Ramos (cell line): ENCODE results near the gene FUBP3.

Experiments
- in situ Hi-C: fragments of 300-500 bp; cut with MboI; formaldehyde crosslinking; loops from one replicate; pipeline ENCODE4 v1.14.3; 2022; ENCODE audit warnings: low sequenced_read_pairs; ENCODE audit not compliant: unreplicated experiment

Gene FUBP3

GRCh38 chr9:130578865-130579737, at the start of gene FUBP3:
Gene FUBP3, plus strand, starts transcription at chr9:130579577. Its CDS starts 104 bp downstream, at chr9:130579681.
- in situ Hi-C loops, result no loop called here

DNA sequence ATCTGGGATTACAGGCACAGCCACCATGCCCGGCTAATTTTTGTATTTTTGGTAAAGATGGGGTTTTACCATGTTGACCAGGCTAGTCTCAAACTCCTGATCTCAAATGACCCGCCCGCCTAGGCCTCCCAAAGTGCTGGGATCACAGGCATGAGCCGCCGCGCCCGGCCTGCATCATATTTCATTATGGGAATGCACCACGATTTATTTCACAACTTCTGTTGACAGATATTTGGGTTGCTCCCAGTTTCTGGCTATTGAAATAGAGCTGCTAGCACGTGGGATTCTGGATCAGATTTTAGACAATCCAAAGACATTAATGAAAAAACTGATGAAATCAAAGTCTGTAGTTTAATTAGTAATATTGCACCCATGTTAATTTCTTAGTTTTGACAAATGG, 48.4 kb upstream of the FUBP3 start:
- in situ Hi-C loops, result no loop called here

DNA sequence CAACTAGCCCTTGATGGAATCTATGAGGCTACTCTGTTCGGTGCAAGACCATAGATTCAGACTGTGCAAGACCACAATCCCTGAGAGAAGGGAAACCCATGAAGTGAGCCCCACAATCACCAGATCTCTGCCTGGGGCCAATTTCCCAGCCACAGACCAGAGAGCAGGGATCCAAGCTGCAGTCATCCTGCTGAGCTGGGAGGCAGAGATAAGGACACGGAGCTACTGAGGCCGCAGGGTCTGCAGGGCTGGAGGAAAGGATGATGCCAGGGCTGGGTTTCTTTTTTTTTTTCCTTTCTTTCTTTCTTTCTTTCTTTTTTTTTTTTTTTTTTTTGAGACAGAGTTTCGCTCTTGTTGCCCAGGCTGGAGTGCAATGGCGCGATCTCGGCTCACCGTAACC, 47.7 kb upstream of the FUBP3 start:
- in situ Hi-C loops, result no loop called here

DNA sequence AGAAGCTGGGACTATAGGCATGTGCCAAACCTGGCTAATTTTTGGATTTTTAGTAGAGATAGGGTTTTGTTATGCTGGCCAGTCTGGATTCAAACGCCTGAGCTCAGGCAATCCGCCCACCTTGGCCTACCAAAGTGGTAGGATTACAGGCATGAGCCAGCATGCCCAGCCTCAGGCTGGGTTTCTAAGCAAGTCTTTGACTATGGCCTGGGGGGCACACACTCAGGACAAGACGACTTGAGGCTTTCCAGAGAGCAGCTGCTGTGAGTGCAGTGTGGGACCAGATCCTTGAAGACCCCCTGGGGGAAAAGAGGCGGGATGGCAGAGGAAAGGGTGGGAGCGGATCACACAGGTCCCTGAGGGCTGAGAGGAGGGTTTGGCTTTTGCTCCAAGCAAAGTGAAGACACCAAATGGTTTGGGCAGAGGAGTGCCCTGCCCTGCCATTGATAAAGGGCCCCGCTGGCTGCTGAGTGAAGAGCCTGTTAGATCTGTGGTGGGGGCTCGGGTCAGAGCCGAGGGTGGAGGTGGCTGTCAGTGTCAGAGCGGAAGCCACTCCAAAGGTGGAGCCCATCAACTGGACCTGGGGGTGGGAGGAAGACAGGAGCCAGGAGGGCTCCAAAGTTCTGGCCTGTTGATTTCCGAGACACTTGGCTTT, 46.8 kb upstream of the FUBP3 start:
- in situ Hi-C loops, result no loop called here

DNA sequence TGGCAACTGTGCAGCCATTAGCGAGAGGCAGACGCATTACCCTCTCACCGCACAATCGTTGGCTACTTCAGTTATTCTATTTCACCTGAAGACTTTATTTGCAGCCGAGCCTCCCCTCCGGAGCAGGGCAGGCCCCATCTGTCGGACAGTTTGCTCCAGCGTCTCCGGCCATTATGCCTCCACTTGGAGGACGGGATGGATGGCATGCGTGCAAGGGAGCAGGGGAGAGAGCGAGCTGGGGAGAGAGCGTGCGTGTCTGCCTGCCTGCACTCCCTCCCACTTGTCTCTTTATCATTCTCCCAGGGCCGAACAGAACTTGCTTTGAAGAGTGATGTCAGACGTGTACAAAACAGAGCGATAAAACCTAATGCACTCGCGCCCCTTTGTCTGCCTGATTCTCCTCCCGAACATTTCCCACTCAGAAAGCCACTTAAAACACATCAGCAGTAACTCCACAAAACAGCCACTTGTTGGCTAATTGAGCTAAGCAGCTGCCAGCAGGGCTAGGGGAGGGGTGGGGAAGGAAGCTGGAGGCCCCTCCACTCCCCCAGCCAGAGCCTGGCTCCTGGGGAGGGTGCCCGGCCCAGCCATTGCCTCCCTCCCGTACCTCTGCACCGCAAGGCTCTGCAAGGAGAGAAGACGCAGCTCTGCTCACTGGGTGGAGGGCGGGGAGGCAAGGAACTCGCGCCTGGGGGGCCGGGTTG, 43.4 kb upstream of the FUBP3 start:
- in situ Hi-C loops, result no loop called here

DNA sequence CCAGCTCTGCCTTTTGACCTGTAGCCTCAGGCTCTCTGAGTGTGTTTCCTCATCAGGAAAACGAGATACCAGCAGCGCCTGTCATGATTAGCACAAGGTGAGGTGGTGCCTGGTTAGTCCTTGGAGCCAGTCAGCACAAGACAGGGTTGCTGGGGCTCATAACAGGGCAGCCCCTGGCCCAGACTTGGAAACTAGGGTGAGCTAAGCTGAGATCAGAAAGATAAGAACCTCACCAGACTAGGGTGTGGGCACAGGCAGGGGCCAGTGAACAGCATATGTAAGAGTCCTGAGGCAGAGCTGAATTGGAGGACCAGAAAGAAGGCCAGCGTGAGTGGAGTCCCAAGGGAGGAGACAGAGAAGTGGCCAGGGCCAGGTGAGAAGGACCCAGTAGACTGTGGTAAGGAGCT, 42.7 kb upstream of the FUBP3 start:
- in situ Hi-C loops, result no loop called here

DNA sequence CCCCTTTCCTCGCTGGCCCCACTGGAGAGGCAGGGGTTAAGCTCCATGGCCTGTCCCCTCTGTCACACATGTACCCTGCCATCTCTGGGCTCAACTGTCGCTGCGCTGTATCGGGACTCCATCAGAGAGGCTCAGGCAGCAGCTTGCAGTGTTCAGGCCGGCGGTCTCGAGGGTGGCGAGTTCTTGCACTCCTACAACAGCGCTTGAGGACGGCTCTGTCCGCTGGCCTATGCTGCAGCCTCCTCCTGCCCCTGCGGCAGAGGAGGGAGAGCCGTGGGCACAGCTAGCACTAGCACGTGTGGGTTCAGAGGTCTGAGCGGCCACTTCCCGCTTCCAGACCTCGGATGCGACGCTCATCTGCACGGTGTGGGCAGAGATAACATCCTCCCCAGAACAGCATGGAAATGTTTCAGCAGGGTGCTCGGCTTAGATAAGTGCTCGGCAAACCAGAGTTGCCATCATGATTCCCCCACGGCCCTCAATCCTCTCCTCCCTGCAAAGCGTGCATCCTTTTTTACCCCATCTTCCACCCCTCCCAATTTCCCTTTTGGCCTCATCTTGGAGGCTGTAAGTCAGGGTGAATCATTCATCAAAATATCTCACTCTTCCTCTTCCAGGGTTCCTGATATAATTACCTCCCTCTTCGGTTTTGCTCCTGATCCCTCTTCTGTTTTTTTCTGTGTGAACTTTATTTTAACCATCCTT, 41.9 kb upstream of the FUBP3 start:
- in situ Hi-C loops, result no loop called here

GRCh38 chr9:130539420-130540223, 39.8 kb upstream of the FUBP3 start:
- in situ Hi-C loops, result no loop called here

- in situ Hi-C loops, result no loop called here
Observed at GRCh38 chr9:130541533-130541932, 37.8 kb upstream of the FUBP3 start.

- in situ Hi-C loops, result no loop called here
Observed at GRCh38 chr9:130542038-130542437, 37.3 kb upstream of the FUBP3 start.

DNA sequence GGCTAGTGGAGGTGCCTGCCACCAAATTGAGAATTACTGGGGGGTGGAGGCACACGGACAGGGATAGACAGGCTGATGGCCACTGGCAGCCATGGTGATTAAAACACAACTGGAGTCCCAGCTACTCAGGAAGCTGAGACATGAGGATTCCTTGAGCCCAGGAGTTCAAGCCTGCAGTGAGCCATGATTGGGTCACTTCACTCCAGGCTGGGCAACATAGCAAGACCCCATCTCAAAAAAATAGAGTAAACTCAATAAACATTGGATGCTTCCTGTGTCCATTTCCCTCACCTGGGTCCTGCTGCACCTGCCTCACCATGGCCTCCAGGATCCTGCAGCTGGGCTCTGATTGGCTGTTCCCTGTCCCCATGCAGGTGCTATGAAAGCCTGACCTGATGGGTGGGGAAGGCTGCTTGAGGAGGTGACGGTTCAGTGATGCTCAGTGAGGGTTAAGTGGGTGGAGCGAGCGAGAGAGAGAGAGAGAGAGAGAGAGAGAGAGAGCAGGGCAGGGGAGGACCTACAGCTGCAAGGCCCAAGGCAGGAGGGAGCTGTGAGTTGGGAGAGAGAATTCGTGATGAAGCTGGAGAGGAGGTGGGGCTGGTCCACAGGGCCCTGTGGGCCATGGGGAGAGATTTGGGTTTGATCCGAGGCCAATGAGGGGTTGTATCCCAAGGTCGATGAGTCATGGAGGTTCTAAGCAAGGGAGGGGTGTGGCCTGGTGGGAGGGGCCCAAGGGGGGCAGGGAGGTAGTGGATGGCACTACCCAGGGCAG, 36.7 kb upstream of the FUBP3 start:
- in situ Hi-C loops, result no loop called here

DNA sequence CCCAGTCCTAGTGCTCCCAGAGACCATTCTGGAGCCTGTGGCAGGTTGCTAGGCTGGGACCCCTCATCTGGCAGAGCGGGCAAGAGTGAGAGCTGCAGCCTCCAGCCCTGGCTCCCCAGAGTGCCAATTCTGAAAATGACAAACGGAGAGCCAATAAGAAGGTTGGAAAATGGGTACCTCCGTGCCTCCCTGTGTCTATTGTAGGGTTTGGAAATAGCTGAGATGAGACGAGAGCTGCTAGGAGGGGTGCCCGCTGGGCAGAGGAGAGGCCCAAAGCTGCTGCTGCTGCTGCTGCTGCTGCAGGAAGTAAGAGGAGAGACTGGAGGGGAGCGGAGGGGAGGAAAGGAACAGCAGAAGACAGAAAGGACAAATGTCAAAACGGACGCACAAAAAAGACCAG, 36.0 kb upstream of the FUBP3 start:
- in situ Hi-C loops, result no loop called here

GRCh38 chr9:130543859-130544258, 35.5 kb upstream of the FUBP3 start:
- in situ Hi-C loops, result no loop called here

DNA sequence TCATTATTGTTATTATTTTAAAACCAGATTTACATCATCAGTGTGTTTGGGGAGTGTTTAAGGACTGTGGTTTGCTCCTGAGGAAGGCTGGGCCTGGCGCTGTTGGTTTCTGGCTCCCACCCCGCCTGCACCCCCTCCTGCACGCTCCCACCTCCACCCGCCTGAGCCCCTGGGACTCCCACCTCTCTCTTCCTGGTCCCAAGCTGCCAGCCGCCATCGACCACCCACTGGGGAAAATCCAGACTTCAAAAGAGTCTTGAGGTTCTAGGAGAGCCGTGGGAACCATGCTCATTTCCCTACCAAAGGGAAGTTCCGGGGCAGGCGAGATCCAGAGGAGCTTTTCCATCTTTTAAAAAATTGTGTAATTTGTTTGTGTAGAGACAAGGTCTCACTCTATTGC, 35.0 kb upstream of the FUBP3 start:
- in situ Hi-C loops, result no loop called here

DNA sequence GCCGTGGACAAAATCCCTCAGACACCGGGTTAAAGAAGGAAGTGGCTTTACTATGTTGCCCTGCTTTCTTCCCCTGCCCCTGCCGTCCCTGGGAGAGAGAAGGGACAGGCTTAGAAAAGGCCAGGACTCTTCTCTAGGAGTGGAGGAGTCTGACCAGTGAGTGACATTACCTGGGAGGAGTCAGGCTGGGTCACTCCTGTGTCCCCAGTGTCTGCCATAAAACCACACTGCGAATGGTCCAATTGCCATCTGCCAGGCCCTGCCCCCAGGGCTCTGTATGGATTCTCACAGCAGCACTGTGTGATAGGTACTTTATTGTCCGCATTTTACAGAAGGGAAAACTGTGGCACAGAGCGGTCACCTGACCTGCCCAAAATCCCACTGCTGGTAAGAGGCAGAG, 31.3 kb upstream of the FUBP3 start:
- in situ Hi-C loops, result no loop called here

- in situ Hi-C loops, result no loop called here
Observed at GRCh38 chr9:130549093-130549735, 30.2 kb upstream of the FUBP3 start.

GRCh38 chr9:130554606-130555005, 24.8 kb upstream of the FUBP3 start:
- in situ Hi-C loops, result no loop called here

GRCh38 chr9:130555061-130555460, 24.3 kb upstream of the FUBP3 start:
- in situ Hi-C loops, result no loop called here

DNA sequence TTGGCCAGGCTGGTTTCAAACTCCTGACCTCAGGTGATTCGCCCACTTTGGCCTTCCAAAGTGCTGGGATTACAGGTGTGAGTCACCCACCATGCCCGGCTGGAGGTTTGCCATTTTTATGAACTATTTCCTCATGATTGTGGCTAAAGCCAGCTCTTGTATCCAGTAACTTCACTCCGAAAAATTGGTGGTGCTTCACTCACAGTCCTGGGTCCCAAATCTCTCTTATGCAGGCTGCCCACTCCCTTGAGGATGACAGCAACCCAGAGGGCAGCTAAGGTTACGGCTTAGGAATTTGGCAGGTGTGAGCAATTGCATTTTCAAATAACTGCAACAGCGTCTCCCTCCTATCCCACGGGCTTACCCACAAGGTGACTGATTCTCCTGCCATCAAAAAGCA, 23.4 kb upstream of the FUBP3 start:
- in situ Hi-C loops, result no loop called here
